Suprapubic skin (tissue), 4 donors: ENCODE measurements around the gene CORO1C.

Experiments
- CTCF ChIP-seq, 2 donors: fragments of 200-600 bp in 1 of 2; fragments of 450-650 bp in 1 of 2; sonication (generic) in 1 of 2; IDR thresholded peaks; one replicate each; pipeline ENCODE4 v1.5.1; 2016 to 2019; ENCODE audit warnings: antibody characterized with exemption in 2 of 2, mild to moderate bottlenecking in 1 of 2, moderate library complexity in 1 of 2
- EP300 ChIP-seq: sonication (generic); formaldehyde crosslinking; IDR thresholded peaks from one replicate; pipeline ENCODE4 v1.6.1; 2017; ENCODE audit warnings: antibody characterized with exemption
- POLR2AphosphoS5 ChIP-seq, 3 donors: sonication (generic); formaldehyde crosslinking; IDR thresholded peaks; one replicate each; pipeline ENCODE4 v1.6.1; 2017; ENCODE audit warnings: antibody characterized with exemption in 3 of 3

DNA sequence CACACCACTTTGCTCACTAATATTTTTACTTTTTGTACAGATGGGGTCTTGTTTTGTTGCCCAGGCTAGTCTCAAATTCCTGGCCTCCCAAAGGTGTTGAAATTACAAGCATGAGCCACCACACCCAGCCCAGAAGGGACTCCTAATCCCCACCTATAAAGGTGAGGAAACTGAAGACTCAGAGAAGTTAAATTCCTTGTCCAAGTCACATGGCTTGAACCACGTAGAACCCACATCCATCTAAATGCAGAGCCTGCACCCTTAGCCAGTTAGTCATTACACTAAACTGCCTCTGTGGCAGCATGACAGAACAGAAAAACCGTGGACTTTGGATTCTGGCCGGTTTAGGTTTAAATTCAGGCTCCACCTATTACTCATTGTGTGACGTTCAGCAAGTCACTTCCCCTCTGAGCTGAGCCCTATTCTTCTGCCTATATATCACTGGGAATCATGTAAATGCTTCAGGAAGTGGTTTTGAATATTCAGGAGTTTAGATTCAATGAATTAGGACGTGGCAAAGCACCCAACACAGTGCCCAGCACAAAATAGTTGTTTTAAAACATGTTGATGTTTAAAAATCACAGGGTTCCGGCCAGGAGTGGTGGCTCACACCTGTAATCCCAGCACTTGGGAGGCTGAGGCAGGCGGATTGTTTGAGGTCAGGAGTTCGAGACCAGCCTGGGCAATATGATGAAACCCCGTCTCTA, 3.0 kb upstream of the CORO1C start:
- TF ChIP-seq CTCF (IDR thresholded peaks at IDR 0.05): no peak
- TF ChIP-seq POLR2AphosphoS5 (IDR thresholded peaks at IDR 0.05): no peak
- TF ChIP-seq EP300: no peak
